Ishikawa (cell line): ENCODE data around the gene C12orf75.

Experiments
- CEBPB ChIP-seq: IDR thresholded peaks from 2 replicates; pipeline ENCODE4 v1.6.1; 2012
- CREB1 ChIP-seq: IDR thresholded peaks from 2 replicates; pipeline ENCODE4 v1.6.1; 2012; ENCODE audit warnings: low read depth
- EP300 ChIP-seq: IDR thresholded peaks from 2 replicates; pipeline ENCODE4 v1.6.1; 2012; ENCODE audit warnings: borderline replicate concordance
- FOXM1 ChIP-seq: IDR thresholded peaks from 2 replicates; pipeline ENCODE4 v1.6.1; 2012; ENCODE audit warnings: low read depth, borderline replicate concordance
- RAD21 ChIP-seq: IDR thresholded peaks from 2 replicates; pipeline ENCODE4 v1.6.1; 2012; ENCODE audit warnings: low read depth
- TAF1 ChIP-seq: IDR thresholded peaks from 2 replicates; pipeline ENCODE4 v1.6.1; 2012; ENCODE audit warnings: low read depth, mild to moderate bottlenecking
- TCF12 ChIP-seq: IDR thresholded peaks from 2 replicates; pipeline ENCODE4 v1.6.1; 2012; ENCODE audit warnings: low read depth
- TEAD4 ChIP-seq: IDR thresholded peaks from 2 replicates; pipeline ENCODE4 v1.6.1; 2012
- YY1 ChIP-seq: IDR thresholded peaks from 2 replicates; pipeline ENCODE4 v1.6.1; 2012; ENCODE audit warnings: low read depth
- ZBTB7A ChIP-seq: IDR thresholded peaks from 2 replicates; pipeline ENCODE4 v1.6.1; 2012; ENCODE audit warnings: low read depth
- TF ChIP-seq, protein P1 (sequence below): IDR thresholded peaks from 2 replicates; pipeline ENCODE4 v1.6.1; 2012
- TF ChIP-seq, protein P2 (sequence below): IDR thresholded peaks from 2 replicates; pipeline ENCODE4 v1.6.1; 2012; ENCODE audit warnings: low read depth, mild to moderate bottlenecking
- TF ChIP-seq, protein P3 (sequence below): IDR thresholded peaks from 2 replicates; pipeline ENCODE4 v1.6.1; 2012

DNA sequence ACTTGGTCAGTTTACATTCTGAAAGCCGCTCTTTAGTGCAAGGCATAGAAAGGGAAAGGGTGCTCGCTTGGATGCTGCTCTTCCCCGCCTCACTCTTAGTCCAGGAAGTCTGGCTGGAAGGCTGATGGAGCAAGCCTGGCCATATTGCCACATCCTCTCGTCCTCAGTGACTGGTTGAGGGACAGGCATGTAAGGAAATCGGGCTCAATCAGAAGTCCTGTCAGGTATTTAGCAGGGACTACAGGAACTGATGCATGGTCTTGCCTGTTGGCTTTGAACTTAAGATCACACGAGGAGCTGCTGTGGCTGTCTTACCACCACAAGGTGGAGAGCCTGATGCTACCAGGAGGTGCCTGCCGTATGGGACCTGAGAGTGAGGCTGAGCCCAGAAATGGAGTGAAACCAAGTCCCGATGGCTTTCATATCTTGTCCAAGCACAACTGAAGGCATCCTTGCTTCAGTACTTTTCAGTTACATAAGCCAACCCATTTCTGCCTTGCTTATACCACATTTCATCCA is 10.7 kb upstream of the C12orf75 start:
- TF ChIP-seq FOXM1 (no peak), EP300 (no peak), CEBPB (no peak), ZBTB7A (no peak), TEAD4 (no peak), YY1 (no peak), RAD21 (no peak), CREB1 (no peak), TCF12 (no peak), TAF1 (no peak)
- TF ChIP-seq, protein P1, sequence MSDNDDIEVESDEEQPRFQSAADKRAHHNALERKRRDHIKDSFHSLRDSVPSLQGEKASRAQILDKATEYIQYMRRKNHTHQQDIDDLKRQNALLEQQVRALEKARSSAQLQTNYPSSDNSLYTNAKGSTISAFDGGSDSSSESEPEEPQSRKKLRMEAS = no peak
- TF ChIP-seq, protein P2, sequence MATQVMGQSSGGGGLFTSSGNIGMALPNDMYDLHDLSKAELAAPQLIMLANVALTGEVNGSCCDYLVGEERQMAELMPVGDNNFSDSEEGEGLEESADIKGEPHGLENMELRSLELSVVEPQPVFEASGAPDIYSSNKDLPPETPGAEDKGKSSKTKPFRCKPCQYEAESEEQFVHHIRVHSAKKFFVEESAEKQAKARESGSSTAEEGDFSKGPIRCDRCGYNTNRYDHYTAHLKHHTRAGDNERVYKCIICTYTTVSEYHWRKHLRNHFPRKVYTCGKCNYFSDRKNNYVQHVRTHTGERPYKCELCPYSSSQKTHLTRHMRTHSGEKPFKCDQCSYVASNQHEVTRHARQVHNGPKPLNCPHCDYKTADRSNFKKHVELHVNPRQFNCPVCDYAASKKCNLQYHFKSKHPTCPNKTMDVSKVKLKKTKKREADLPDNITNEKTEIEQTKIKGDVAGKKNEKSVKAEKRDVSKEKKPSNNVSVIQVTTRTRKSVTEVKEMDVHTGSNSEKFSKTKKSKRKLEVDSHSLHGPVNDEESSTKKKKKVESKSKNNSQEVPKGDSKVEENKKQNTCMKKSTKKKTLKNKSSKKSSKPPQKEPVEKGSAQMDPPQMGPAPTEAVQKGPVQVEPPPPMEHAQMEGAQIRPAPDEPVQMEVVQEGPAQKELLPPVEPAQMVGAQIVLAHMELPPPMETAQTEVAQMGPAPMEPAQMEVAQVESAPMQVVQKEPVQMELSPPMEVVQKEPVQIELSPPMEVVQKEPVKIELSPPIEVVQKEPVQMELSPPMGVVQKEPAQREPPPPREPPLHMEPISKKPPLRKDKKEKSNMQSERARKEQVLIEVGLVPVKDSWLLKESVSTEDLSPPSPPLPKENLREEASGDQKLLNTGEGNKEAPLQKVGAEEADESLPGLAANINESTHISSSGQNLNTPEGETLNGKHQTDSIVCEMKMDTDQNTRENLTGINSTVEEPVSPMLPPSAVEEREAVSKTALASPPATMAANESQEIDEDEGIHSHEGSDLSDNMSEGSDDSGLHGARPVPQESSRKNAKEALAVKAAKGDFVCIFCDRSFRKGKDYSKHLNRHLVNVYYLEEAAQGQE = no peak
- TF ChIP-seq, protein P3, sequence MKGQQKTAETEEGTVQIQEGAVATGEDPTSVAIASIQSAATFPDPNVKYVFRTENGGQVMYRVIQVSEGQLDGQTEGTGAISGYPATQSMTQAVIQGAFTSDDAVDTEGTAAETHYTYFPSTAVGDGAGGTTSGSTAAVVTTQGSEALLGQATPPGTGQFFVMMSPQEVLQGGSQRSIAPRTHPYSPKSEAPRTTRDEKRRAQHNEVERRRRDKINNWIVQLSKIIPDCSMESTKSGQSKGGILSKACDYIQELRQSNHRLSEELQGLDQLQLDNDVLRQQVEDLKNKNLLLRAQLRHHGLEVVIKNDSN = no peak
